HepG2 (cell line): ENCODE data around the gene NMNAT1. TPM values are rescaled to one million over a fixed set of nuclear protein-coding genes. Genes with fewer than 3 reads are reported as not detected.

Source experiments
- HMGXB4 ChIP-seq, 2 experiments: sonication (generic) in 1 of 2; formaldehyde crosslinking in 1 of 2; IDR thresholded peaks; 2 replicates each; pipeline versions ENCODE4 v1.4.0 to v1.6.1; 2018 to 2020; ENCODE audit warnings: missing genetic modification reagents in 2 of 2, borderline replicate concordance in 1 of 2, low read depth in 1 of 2, mild to moderate bottlenecking in 1 of 2, missing biosample characterization in 1 of 2
- SRY ChIP-seq: sonication (generic); formaldehyde crosslinking; IDR thresholded peaks from 2 replicates; pipeline ENCODE4 v1.8.0; 2022; ENCODE audit warnings: mild to moderate bottlenecking, missing genetic modification reagents
- SYNCRIP ChIP-seq: fragments of 200-400 bp; formaldehyde crosslinking; IDR thresholded peaks from 2 replicates; pipeline ENCODE4 v1.6.1; 2018; ENCODE audit warnings: mild to moderate bottlenecking, low read depth, low read length; ENCODE audit not compliant: insufficient read depth
- USF2 ChIP-seq, 2 experiments: sonication (generic) in 1 of 2; formaldehyde crosslinking in 1 of 2; IDR thresholded peaks; 2 replicates each; pipeline versions ENCODE4 v1.5.1 to v1.6.1; 2011 to 2020; ENCODE audit warnings: borderline replicate concordance in 1 of 2, low read depth in 1 of 2, low read length in 1 of 2, mild to moderate bottlenecking in 1 of 2, missing genetic modification reagents in 1 of 2, moderate library complexity in 1 of 2
- ZNF784 ChIP-seq: sonication (generic); formaldehyde crosslinking; IDR thresholded peaks from 2 replicates; pipeline ENCODE4 v1.5.1; 2020; ENCODE audit warnings: missing genetic modification reagents, mild to moderate bottlenecking, borderline replicate concordance
- polyA plus RNA-seq, 8 experiments: library from polyadenylated mRNA; depleted of rRNA in 3 of 8; stranded (reverse) in 7 of 8; unstranded in 1 of 8; fragments of >200 nt; fragmentation: Illumina TruSeq in 4 of 8; extraction: Trizol in 4 of 8; gene quantifications; 2 replicates each; pipeline versions ENCODE4 v1.2.1 to v1.2.3, GENCODE V29; 2011 to 2016; ENCODE audit warnings: low read depth in 4 of 8, missing spikeins in 1 of 8, mixed read lengths in 1 of 8; ENCODE audit not compliant: insufficient read depth in 1 of 8
- total RNA-seq, 5 experiments: library from RNA; depleted of rRNA; stranded (reverse); fragments of >200 nt; fragmentation: Illumina TruSeq; extraction: Trizol; gene quantifications; 2 replicates each; pipeline ENCODE4 v1.2.3, GENCODE V29; 2016; ENCODE audit warnings: low read depth in 1 of 5
- TF ChIP-seq, protein P1 (sequence below): sonication (generic); formaldehyde crosslinking; conservative IDR thresholded peaks from 2 replicates; pipeline ENCODE4 v1.4.0; 2020; ENCODE audit warnings: missing genetic modification reagents
- TF ChIP-seq, protein P2 (sequence below): sonication (generic); formaldehyde crosslinking; IDR thresholded peaks from 2 replicates; pipeline ENCODE4; 2020; ENCODE audit warnings: missing genetic modification reagents, mild to moderate bottlenecking, borderline replicate concordance
- TF ChIP-seq, protein P3 (sequence below): IDR thresholded peaks from 2 replicates; pipeline ENCODE4 v1.6.1; 2016; ENCODE audit warnings: control low read depth

Gene NMNAT1
- total and polyA plus RNA-seq, 2 of the 13 experiments (the other 11 are each of a cell fraction or from before 2014, with no cell fraction given): 5.6 to 12.2 TPM

DNA sequence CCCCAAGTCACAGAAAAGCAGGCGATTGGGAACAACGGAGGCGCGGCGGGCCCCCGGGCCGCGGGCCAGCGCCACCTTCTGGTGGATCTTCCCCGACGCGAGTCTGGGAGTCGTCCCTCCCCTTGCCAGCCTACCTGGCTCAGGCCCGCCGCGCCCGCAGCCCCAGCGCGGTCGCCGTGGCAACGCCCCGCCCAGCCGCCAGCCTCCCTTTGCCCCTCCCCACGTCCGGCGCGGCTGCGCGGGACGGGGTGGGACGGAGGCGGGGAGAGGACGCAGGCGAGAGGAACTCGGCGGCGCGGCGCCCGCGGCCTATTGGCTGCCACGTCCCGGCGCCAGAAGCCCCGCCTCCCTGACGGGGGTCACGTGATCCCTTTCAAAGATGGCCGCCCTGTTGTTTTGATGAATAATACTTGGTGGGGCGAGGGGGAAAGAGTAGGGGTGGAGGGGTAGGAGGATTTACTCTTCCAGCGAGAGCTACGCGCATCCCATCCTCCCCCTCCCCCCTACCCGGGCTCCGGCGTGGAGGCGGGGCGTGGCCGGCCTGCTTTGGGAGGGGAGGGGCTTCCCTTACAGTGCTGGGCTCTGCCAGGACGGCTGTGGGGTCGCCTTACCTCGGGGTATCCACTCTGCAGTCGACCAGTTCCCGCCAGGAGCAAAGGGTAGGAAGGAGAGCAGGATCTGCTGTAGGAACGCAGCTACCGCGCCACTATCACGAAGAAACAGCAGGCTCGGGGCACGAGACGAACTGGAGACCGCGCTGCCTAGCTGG, 89.5 kb downstream of the NMNAT1 start, which contains the start of gene UBE4B (continued):
- TF ChIP-seq USF2 (IDR thresholded peaks at IDR 0.05; ENCODE audit: low read depth, low read length) (peak; percentile 91), USF2 (CRISPR knock-in tag; IDR thresholded peaks at IDR 0.05; ENCODE audit: borderline replicate concordance) (peak; percentile 84; the same call in 1 of the 2 replicates), SRY (0 out of 2 replicates have a peak, but pooled peaks have one; percentile 38), HMGXB4 (CRISPR knock-in tag; IDR thresholded peaks at IDR 0.05; ENCODE audit: borderline replicate concordance in 1 of 2, low read depth in 1 of 2) (peak; percentile 85 to 90), ZNF784 (no peak), SYNCRIP (no peak)
- TF ChIP-seq, protein P1, sequence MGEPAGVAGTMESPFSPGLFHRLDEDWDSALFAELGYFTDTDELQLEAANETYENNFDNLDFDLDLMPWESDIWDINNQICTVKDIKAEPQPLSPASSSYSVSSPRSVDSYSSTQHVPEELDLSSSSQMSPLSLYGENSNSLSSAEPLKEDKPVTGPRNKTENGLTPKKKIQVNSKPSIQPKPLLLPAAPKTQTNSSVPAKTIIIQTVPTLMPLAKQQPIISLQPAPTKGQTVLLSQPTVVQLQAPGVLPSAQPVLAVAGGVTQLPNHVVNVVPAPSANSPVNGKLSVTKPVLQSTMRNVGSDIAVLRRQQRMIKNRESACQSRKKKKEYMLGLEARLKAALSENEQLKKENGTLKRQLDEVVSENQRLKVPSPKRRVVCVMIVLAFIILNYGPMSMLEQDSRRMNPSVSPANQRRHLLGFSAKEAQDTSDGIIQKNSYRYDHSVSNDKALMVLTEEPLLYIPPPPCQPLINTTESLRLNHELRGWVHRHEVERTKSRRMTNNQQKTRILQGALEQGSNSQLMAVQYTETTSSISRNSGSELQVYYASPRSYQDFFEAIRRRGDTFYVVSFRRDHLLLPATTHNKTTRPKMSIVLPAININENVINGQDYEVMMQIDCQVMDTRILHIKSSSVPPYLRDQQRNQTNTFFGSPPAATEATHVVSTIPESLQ: no peak
- TF ChIP-seq, protein P2, sequence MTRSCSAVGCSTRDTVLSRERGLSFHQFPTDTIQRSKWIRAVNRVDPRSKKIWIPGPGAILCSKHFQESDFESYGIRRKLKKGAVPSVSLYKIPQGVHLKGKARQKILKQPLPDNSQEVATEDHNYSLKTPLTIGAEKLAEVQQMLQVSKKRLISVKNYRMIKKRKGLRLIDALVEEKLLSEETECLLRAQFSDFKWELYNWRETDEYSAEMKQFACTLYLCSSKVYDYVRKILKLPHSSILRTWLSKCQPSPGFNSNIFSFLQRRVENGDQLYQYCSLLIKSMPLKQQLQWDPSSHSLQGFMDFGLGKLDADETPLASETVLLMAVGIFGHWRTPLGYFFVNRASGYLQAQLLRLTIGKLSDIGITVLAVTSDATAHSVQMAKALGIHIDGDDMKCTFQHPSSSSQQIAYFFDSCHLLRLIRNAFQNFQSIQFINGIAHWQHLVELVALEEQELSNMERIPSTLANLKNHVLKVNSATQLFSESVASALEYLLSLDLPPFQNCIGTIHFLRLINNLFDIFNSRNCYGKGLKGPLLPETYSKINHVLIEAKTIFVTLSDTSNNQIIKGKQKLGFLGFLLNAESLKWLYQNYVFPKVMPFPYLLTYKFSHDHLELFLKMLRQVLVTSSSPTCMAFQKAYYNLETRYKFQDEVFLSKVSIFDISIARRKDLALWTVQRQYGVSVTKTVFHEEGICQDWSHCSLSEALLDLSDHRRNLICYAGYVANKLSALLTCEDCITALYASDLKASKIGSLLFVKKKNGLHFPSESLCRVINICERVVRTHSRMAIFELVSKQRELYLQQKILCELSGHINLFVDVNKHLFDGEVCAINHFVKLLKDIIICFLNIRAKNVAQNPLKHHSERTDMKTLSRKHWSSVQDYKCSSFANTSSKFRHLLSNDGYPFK (CRISPR knock-in tag): peak; percentile 42; the same call in 1 of the 2 replicates
- TF ChIP-seq, protein P3, sequence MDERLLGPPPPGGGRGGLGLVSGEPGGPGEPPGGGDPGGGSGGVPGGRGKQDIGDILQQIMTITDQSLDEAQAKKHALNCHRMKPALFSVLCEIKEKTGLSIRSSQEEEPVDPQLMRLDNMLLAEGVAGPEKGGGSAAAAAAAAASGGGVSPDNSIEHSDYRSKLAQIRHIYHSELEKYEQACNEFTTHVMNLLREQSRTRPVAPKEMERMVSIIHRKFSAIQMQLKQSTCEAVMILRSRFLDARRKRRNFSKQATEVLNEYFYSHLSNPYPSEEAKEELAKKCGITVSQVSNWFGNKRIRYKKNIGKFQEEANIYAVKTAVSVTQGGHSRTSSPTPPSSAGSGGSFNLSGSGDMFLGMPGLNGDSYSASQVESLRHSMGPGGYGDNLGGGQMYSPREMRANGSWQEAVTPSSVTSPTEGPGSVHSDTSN (CRISPR knock-in tag): no peak
